K562 (cell line): ENCODE data around the gene ADCY4.

Source experiments
- FOXK2 ChIP-seq, 2 experiments: fragments of 450-650 bp; IDR thresholded peaks in 1 of 2; conservative IDR thresholded peaks in 1 of 2; 2 replicates each; pipeline ENCODE4 v1.6.1; 2016; ENCODE audit warnings: low read depth in 2 of 2, mild to moderate bottlenecking in 1 of 2
- KAT7 ChIP-seq: sonication (generic); formaldehyde crosslinking; IDR thresholded peaks from 2 replicates; pipeline ENCODE4 v1.8.0; 2022; ENCODE audit warnings: missing genetic modification reagents, mild to moderate bottlenecking, borderline replicate concordance
- NCOR1 ChIP-seq: fragments of 450-650 bp; IDR thresholded peaks from 2 replicates; pipeline ENCODE4 v1.6.1; 2016; ENCODE audit warnings: mild to moderate bottlenecking, moderate library complexity
- ZBTB7A ChIP-seq: IDR thresholded peaks from 2 replicates; pipeline ENCODE4 v1.6.1; 2011; ENCODE audit warnings: low read depth, mild to moderate bottlenecking, low read length, moderate library complexity, borderline replicate concordance; ENCODE audit not compliant: control insufficient read depth
- TF ChIP-seq, protein P1 (sequence below): fragments of 250-450 bp; sonication (Bioruptor Pico); IDR thresholded peaks from 2 replicates; pipeline ENCODE4 v1.6.1; 2021; ENCODE audit warnings: mild to moderate bottlenecking
- TF ChIP-seq, protein P2 (sequence below): sonication (generic); formaldehyde crosslinking; IDR thresholded peaks from 2 replicates; pipeline ENCODE4 v1.8.0; 2022; ENCODE audit warnings: mild to moderate bottlenecking, missing genetic modification reagents
- TF ChIP-seq, protein P3 (sequence below): sonication (generic); formaldehyde crosslinking; IDR thresholded peaks from 2 replicates; pipeline ENCODE4 v1.8.0; 2022; ENCODE audit warnings: missing genetic modification reagents, mild to moderate bottlenecking, moderate library complexity, borderline replicate concordance

DNA sequence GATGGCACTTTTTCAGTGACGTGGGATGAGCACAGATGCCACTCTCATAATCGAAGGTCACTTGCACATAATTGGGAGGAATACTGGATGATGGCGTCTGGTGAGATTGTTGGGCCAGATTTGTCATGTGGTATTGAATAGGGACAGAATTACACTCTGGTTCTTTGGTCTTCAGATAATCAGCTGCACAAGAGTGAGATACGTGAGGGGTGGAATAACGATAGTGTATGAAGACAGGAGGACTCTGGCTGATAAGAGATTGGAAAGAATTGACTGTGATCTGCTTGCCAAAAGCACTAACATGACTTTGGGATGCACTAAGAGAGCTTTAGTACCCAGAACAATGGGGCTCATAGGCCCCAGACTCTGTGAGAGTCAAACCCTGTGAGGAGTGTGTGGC lies 56.4 kb downstream of the ADCY4 start:
- TF ChIP-seq KAT7 (CRISPR knock-in tag) (no peak), NCOR1 (no peak), ZBTB7A (no peak), FOXK2 (conservative IDR thresholded peaks at IDR 0.05 in 1 of 2, IDR thresholded peaks at IDR 0.05 in 1 of 2; ENCODE audit: low read depth in 2 of 2) (no peak)
- TF ChIP-seq, protein P1, sequence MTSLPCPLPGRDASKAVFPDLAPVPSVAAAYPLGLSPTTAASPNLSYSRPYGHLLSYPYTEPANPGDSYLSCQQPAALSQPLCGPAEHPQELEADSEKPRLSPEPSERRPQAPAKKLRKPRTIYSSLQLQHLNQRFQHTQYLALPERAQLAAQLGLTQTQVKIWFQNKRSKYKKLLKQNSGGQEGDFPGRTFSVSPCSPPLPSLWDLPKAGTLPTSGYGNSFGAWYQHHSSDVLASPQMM = no peak
- TF ChIP-seq, protein P2, sequence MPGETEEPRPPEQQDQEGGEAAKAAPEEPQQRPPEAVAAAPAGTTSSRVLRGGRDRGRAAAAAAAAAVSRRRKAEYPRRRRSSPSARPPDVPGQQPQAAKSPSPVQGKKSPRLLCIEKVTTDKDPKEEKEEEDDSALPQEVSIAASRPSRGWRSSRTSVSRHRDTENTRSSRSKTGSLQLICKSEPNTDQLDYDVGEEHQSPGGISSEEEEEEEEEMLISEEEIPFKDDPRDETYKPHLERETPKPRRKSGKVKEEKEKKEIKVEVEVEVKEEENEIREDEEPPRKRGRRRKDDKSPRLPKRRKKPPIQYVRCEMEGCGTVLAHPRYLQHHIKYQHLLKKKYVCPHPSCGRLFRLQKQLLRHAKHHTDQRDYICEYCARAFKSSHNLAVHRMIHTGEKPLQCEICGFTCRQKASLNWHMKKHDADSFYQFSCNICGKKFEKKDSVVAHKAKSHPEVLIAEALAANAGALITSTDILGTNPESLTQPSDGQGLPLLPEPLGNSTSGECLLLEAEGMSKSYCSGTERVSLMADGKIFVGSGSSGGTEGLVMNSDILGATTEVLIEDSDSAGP (CRISPR knock-in tag) = no peak
- TF ChIP-seq, protein P3, sequence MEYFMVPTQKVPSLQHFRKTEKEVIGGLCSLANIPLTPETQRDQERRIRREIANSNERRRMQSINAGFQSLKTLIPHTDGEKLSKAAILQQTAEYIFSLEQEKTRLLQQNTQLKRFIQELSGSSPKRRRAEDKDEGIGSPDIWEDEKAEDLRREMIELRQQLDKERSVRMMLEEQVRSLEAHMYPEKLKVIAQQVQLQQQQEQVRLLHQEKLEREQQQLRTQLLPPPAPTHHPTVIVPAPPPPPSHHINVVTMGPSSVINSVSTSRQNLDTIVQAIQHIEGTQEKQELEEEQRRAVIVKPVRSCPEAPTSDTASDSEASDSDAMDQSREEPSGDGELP (CRISPR knock-in tag) = no peak
